Stimulated activated naive CD4-positive, alpha-beta T cell (primary cell): ENCODE measurements around the gene DIO2.

Source experiments
- DNase-seq, 6 experiments: peaks; one replicate each; lab custom pipeline; 2025; lab: John Stamatoyannopoulos, UW

The DIO2 gene

DNA sequence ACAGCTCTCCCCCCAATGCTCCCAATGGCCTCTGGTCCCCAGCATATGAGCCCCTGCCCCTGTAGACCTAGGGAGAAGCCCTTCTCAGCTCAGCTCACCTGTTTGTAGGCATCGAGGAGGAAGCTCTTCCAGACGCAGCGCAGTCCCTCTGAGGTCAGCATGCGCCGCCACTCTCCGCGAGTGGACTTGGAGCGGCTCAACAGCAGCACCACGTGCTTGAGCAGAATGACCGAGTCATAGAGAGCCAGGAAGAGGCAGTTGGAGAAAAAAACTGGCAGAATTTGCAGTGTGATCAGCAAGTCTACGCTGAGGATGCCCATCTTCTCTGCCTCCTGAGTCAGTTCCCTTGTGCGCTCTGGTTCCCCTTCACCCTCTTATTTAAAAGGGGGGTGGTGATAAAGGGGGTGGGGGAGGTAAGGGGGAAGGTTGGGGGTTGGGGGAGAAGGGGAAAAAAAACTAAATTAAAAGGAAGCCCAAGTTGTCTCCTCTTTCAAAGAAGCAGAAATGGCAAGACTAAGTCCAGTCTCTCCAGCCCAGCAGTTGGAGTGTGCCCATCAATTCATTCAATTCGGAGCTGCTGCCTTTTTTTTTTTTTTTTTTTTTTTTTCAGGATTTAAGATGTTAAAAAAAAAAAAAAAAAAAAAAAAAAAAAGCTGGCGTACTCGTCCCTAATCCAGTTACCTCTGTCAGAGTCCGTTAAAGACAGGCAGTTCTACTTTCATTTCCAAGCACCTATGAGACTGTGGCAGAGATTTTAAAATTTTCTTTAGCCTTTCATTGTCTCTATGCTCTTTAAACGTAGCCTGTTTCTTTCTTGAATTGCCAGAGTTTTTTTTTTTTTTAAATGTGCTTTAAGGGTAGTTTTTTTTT, at the start of gene DIO2:
TSS of gene DIO2 (minus strand) at position 352 of the 870 bp plus-strand sequence. CDS start at position 320, 32 bp downstream.
- DNase-seq, result no peak

DNA sequence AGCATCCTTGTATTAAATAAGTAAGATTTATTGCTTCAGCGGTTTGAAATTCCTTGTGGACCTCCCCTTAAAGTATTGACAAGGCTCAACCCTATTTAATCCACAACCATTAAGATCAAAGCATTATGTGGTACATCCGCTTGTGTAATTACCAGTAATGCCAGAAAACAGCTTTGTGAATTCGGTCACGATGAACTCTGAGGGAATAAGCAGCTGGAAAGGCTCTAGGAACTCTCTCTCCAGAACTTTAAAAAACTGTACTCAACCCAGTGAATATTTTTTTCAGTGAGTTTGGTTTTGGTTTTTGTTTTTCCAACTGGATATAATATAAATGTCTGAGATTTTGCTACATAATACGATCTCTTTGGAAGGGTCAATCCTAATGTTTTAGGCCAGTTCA, 49.3 kb upstream of the DIO2 start:
- DNase-seq, result no peak

DNA sequence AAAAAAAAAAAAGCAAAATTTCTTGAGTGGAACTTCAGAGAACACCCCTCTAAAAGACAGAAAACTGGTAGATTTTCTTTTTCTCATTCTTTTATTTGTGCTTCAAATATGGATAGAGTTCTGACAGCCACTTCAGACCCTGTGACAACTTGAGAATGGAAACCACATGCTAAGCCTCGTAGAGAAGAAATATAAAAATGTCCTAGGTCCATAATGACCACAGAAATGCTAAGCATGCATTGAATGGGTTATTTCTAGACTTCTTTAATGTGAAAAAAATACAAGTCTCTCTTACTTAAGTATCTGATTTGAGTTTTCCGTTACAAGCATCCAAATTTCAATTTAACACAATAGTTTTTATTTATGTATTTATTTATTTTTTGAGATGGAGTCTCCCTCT, 28.3 kb upstream of the DIO2 start:
- DNase-seq, result no peak

DNA sequence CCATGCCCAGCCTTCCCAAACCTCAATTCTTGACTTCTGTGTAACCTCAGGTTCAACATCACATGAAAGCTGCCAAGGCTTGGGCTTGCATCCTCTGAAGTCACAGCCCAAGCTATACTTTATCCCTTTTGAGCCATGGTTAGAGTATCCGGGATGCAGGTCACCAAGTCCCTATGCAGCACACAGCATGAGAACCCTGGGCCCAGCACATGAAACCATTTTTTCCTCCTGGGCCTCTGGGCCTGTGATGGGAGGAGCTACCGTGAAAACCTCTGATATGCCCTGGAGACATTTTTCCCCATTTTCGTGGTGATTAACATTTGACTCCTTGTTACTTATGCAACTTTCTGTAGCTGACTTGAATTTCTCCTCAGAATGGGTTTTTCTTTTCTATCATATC, 25.8 kb upstream of the DIO2 start:
- no peak for DNase-seq

DNA sequence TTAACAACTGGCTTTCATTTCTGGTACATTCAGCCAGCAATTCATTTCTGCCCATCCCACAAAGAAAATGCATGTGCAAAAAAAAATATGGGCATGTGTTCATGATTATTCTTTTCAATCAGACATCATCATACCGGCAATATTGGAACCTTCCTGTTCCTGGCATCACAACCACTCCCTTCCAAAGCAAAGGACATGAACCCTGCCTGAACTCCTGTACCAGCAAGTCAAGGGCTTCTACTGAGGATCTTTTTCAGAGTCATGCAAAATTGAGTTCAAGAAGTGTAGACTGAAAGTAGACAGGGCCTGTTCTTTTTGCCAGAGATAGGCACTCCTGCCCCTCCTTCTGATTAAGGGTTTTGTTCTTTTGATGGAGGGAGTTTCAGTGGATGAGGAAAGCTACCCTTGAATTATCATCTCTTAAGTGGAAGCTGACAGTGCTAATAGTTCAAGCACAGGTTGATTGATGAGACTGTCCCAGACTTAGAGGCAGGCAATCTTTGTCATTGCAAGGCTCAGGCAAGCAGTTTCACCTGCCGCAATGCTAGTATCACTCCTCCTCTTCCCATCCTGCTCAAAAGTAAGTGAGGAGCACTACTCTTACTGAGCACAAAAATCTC, 22.3 kb upstream of the DIO2 start:
- no peak for DNase-seq

DNA sequence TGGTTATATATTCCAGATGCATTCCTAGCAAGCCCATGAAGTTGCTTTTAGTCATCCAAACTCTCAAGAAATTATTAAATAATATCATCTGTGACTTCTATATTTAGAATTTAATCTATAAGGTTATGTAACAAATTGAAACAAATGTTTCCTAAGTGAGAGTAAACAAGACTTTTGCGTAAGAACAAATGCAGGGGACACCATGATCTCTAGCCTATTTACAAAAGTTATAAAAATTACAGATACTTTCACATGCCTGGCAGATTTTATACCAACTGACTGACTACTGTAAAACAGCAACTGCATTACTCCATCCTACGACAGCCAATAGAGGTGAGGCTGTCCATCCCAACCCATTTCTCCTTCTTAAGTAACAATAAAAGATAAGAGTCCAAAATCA, 20.4 kb upstream of the DIO2 start:
- no peak for DNase-seq

DNA sequence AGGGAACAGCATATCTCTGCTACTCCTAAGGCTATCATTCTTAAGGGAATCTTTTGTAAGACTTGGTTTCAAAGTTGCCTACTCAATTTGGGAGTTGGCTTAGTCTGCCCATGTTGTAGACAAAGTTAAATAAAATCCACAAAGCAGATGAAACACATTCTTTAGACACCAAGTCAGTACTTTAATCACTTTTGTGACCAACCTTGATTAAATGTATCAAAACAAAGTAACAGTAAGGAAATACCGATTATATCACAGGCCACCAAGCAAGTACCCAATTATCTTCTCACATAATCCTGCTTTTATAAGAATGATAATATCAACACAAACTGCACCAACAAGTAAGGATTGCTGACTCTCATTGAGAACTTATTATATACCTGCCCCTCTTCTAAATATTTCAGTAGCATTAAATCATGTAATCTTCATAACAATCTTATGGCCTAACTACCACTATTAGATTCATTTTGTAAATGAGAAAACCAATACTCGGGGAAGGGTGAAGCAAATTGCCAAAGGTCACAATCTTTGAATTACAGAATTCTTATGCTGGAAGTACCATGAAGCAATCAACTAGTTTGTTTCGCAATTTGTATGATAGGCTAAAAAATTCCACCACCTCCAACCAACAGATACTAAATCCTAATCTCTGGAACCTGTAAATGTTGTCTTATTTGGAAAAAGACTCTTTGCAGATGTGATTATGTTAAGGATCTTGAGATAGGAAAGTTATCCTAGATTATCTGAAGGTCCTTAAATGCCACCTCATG, 12.6 kb upstream of the DIO2 start:
- DNase-seq, result no peak

DNA sequence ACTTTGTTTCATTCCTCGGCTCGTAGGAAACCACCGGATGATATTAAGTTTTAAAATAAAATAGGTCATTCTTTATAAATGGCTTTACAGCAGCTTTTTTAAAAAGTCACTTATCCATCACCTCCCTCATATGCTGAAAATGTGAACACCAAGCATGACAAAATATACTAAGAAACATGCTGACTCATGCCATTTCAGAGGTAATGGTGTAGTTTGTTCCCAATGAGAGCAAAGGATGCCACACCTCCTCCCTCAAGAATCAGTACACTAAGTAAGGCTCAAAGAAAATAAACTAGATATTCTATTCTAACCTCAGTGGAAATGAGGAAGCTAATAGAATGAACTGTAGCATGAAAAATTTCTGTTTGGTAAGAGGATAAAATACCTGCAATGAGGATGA, 5.5 kb upstream of the DIO2 start:
- DNase-seq, result no peak

DNA sequence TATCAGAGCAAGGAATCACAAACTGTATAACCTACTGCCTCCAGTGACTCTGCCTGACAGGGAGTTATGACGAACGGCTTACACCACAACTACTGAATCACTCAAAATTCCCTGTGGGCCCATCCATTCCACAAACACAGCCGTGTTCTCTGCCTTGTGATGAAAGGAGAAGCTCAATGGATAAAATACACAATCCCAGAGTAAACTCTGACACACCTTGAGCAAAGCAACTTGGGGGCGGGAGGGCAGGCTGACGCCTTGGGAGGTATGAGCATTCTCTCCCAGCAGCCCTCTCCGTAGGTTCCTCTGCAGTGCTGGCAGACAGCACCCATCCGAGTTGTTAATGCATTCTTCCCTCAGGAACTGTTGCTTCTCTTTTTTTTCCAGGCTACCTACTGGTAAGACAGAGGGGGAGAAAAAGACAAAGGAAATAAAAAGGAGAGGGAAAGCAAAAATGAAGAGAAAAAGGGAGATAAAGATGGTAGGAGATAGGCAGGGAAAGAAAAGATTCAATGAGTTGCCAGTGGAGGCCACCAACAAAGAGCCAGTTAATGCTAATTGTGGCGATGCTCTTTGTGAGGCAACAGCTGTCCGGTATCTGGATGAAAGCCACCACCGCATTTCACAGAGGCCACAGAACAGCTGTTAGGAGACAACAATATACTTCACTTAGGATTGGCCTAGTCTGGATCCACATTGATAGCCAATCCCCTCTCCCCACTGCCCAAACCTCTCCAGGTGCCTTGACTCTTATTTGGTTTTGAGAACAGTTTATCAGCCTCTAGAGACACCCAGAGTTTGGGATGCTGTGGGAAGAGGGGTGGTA, 4.7 kb upstream of the DIO2 start:
- no peak for DNase-seq

DNA sequence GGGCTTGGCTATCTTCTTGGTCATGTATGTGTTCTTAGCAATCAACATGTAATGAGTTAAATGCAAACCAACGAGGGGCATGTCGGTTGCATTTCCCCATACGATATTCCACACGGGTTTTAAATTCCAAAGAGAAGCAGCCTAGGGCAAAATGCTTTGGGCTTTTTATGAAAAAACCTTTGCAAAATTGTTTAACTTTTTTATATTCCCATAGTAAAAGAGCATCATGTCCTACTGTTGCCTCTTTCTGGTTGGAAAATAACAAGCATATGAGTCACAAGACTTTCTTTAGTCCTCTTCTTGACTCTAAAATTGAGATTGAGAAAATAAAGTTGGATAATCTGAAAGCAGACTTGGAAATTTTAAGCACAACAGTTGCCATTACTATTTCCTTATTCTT, 3.8 kb upstream of the DIO2 start:
- DNase-seq, result no peak

DNA sequence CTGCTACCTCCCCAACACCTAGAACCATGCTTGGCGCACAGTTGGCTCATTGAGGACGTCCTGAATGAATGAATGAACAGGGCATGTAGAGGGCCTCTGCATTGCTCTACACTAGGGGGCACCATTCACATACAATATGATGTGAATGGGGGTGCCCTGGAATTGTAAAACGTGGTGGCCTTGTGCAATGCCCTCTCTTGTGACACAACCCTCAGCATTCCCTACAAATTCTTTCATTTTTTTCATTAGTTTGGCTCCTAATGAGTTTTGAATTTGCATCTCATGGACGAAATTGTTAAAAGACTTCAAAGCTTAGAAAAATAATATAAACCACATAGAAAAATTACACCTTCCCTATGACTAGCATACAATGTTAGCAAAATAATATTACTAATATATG, 2.3 kb upstream of the DIO2 start:
- DNase-seq, result no peak

DNA sequence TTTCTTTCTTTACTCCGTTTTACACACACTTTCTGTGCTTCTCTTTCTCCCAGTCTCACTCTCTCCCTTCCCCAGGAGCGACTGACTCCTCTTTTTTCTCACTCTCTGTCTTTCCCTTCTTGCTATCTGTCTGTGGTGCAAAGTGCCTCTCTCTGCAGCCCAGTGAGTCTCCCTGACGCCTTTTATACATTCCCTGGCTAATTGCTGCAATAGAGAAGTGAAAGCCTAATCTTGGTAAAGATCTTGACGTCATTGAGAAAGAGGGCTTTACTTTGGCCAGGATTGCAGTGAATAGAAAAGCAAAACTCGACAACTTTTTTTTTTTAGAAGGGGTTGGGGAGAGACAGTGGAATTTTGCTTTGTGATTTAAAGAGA, 706 bp upstream of the DIO2 start:
- DNase-seq, result no peak

DNA sequence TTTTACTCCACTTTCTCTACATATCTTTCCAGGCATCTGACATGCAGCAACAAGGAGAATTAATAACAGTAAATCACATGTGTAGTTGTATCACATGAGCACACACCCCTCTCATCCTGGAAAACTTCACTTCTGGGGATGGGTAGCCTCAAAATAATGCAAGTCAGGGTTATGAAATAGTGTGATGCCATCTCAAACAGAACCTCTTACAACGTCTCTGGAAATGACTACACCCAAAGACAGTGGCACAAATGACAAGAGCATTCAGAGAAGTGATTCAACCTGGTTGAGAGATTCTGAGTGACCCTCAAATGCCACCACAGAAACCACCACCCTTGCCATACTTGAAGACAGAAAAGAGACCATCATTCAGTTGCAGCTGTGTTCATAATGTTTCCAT, 2.8 kb downstream of the DIO2 start:
- DNase-seq, result no peak

DNA sequence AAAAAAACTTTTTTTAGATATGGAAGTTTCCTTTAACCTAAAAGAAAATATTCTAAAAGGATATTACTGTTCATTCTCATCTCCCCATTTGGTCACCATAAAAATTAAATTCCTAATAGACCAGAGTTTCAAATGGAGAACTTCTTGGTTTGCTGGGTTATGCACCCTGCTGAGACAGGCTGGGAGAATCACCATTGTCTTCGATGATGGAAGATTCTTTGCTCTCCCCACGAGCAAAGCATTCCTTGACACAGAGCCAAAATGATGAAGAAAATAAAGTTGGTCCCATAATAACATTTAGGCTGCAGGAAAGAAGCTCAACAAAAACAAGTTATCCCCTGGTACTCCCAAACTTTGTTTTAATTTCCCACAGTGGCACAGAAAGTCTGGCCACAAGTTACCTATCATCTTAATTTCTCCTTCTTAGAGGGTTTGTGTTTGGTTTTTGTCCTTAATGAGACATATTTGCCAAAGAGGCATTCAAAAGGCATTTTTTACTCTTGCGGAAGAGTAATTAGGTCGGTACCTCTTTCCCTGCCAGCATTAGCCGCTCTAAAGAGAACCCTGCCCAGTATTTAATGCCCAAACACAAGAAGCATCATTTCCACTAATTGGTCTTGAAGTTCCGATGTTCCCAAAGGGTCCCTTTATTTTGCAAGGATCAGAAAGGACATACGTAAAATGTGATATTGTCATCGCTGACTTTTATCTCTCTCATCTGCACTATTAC, 4.8 kb downstream of the DIO2 start:
- no peak for DNase-seq

DNA sequence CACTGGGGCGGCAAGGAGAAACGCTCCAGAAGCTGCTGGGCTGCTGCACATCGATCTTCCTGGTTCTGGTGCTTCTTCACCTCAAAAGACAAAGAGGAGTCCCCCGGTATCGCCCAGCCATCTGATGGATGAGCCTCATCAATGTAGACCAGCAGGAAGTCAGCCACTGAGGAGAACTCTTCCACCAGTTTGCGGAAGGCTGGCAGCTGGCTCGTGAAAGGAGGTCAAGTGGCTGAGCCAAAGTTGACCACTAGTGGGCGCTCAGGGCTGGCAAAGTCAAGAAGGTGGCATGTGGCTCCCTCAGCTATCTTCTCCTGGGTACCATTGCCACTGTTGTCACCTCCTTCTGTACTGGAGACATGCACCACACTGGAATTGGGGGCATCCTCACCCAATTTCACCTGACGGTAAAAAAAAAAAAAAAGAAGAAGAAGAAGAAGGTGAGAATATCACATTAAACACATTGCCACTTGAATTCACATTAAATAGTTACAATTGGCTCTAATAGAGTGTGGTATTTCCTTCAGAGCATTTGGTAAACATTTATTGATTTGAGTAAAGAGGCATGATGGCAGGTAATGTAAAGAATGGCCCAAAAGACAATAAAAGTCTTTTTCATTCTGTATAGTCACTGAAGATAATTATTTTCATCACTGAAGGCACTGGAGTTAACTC, 8.3 kb downstream of the DIO2 start:
- no peak for DNase-seq

DNA sequence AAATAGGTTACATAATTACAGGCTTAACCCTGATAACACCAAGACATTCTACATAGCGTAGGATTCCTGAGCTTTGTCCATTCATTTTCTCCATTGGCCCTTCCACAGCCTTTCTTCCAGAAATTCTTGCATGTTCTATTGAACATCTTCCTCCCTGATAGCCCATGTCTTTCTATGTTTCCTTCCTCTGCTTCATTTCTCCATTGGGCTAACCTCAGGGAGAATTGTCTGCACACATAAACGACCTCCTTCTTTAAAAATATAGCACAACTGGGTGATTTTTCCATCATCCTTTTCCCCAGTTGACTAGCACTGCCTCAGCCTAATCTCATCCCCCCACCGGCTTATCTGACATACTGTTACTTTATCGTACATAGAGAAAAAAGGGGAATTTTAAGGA, 11.2 kb downstream of the DIO2 start:
- no peak for DNase-seq

DNA sequence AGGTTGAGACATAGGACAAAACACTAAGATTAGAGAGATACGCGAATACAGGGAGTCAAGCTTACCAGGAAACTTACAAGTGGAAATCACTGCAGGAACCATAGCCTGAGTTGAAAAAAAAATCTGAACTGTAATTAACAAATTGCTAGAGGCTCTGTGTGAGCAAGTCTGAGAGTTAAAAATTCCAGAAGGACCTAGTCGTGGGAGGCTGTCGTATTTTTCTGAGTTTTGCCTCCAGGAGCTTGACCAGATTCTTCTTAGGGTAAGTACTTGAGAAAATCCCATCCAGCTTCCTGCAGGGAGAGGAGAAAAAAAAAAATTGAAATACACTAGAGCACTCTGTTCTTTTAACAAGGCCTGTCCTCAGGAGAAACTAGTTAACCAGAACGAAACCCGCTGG, 22.7 kb downstream of the DIO2 start:
- DNase-seq, result no peak

DNA sequence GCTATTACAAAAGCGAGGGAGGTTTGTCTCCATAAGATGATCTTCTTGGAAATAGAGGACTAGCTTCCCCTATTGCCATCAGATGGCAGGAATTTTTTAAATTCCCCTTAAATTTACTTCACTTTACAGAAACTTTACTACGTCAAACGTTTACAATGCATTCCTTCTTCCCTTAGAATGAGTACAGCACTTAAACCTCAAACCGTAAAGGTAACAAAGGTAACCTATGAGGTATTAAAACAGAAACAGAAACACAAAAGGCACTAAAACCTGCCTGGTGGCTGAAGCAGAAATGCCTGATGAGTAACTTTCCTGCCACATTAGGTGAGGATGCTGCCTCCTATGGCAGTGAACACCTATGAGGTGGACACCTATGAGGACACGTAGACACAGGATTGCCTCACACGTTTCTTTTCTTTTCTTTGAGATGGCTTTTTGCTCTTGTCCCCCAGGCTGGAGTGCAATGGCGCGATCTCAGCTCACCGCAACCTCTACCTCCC, 25.0 kb downstream of the DIO2 start:
- DNase-seq, result no peak

DNA sequence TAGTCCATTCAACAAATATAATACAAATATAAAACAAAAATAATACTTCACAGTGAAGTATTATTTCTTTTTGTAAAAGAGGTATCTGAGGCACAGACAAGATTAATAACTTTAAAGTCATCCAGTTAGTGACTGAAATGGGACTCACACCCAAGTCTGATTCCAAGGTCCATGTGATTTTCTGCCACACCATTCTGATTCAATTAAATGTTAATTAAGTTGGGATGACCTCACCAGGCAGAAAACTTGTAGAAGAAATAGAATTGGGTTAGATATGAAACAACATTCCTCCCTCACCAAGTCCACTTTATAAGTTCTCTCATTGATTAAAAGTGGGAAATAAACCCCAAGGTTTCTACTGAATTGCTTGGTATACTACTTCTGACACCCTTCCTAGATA, 34.4 kb downstream of the DIO2 start:
- no peak for DNase-seq

DNA sequence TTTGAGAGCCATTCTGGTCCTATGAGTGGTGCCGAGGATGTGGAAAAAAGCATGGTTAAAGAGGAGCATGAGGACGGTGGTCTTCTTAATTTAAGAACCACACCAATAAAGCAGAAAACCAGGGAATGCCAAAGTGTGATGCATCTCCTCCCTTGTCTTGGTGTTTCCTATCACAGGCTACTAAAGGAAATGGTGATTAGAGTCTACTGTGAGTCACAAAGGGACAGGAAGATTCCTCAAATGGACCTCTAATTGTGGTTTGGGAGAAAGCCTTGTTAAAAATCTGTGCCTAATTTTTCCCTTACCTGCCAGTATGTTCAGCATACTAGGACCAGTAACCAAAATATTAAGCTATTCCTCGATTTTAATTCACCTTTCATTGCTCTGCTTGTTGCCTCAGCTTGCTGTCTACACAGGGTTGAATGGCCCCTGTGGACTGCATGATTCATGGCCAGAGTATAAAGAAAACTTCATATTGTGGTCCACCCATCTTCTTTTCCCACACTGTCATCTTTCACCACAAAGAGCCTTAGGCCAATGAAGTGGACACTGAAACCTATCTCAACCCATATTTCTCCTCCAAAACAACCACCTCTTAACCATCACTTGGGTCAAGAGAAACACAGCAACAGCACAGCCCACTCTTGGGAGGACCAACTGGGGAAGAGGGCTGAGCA, 38.8 kb downstream of the DIO2 start:
- no peak for DNase-seq
